GM19328 (cell line): Measurements from ENCODE around the gene A1BG.
"Not testable (repeated sequence)": the region's sequence is repeated elsewhere in the genome, so short reads cannot be mapped to it uniquely, and the experiment has no call there.

Source experiments
- ATAC-seq: cut with Tn5 transposase; IDR thresholded peaks from one replicate; pipeline ENCODE4 v1.9.1; 2021; ENCODE audit warnings: mild to moderate bottlenecking, moderate library complexity; ENCODE audit not compliant: unreplicated experiment

The A1BG gene

DNA sequence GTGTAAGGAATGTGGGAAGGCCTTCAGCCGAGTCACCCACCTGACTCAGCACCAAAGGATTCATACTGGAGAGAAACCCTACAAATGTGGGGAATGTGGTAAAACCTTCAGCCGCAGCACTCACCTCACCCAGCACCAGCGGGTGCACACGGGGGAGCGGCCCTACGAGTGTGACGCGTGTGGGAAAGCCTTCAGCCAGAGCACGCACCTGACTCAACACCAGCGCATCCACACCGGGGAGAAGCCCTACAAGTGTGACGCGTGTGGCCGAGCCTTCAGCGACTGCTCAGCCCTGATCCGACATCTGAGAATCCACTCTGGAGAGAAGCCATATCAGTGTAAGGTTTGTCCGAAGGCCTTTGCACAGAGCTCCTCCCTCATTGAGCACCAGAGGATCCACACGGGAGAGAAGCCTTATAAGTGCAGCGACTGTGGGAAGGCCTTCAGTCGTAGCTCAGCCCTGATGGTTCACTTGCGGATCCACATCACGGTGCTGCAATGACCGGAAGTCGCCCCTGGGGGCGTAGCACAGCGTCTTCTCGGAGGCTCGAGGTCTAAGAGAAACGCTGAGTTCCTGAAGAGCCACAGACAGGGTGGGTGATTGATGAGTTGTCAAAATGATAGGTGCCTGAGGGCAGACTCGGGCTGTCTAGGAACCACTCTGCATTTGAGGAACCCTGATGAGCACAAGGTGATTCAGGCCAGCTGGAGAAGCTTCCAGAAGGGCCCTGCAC, 14.3 kb downstream of the A1BG start:
- no peak for ATAC-seq

DNA sequence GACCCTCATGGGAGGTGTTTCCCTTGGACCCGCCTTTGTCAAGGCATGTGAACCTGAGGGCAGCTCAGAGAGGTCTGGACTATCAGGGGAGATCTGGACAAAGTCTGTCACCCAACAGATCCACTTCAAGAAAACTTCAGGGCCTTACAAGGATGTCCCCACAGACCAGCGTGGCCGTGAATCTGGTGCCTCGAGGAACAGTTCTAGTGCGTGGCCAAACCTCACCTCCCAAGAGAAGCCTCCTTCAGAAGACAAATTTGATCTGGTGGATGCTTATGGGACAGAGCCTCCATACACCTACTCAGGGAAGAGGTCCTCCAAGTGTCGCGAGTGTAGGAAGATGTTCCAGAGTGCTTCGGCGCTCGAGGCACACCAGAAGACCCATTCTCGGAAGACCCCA, 15.0 kb downstream of the A1BG start:
- no peak for ATAC-seq

DNA sequence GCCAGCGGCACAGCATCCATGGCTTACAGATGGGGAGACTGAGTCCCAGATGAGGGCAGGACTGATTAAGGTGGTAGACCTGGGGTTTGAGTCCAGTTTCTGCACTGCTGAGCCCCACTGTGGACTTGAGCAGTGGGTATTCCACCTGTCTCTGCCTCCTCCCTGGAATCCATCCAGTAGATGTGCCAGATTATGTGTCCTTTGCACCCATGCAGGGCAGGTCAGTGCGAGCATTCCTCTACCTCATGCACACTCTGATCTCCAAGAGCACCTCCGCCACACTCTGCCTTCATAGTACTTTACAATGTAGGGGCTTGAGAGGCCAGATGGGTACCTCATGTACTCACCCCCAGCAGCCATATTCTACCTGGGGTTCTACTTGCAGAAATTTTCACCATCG, 16.5 kb downstream of the A1BG start:
- no peak for ATAC-seq

DNA sequence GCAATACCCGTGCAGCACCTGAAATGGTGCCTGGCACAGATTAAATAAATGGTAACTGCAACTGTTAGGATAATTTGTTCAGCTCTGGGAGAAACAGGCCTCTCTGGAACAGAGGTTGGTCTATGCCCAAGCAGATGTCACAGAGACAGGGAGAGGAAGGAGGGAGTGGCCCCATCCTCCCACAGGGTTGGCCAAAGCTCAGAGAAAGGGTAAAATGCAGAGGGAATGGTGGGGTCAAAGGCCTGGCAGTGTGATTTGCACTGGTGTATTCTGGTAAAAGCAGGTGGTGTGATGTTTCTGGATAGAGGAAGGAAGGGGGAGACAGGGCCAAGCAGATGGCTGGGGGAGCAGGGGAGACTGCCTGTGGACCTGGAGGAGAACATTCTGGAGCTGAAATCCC, 17.1 kb downstream of the A1BG start:
- no peak for ATAC-seq

DNA sequence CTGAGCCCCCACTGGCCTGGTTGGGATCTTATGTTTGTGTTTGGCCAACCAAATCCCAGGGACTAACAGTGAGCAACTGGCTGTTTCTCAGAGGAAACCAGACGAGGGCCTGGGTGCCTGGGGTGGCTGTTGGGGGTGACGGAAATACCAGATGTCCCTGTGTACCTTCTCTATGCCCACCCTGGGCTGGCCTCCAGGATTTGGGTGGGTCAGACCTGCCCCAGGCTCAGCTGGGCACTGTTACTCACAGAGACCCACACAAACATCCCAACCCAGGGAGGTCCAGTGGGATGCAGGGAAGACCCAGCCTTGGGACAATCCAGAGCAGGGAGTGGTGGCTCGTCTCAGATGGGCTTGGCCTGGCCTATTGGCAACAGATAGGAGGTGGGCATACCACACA, 17.7 kb downstream of the A1BG start:
- no peak for ATAC-seq

DNA sequence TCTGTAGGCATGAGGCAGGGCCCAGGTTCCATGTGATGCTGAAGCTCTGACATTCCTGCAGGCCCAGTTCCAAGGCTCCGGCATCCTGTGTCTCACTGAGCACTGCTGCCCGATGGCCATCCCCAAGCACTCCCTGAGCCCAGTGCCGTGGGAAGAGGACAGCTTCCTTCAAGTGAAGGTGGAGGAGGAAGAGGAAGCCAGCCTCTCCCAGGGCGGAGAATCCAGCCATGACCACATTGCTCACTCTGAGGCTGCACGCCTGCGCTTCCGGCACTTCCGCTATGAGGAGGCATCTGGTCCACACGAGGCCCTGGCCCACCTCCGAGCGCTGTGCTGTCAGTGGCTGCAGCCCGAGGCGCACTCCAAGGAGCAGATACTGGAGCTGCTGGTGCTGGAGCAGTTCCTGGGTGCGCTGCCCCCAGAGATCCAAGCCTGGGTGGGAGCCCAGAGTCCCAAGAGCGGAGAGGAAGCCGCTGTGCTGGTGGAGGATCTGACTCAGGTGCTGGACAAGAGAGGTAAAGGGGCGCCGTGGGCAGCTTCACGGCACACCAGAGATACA, 18.5 kb downstream of the A1BG start:
- no peak for ATAC-seq

DNA sequence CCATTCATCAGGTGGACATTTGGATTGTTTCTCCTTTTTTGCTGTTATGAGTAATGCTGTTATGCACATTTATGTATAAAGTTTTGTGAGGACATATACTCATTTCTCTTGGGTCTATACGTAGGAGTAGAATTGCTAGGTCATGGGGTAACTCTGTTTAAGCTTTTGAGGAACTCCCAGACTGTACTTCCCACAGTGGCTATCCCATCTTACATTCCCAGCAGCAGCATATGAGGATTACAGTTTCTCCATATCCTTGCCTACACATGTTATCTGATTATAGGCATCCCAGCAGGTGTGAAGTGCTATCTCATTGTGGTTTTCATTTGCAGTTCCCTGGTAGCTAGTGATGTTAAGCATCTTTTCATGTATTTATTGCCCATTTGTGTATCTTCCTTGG, 20.6 kb downstream of the A1BG start:
- ATAC-seq, result no peak

DNA sequence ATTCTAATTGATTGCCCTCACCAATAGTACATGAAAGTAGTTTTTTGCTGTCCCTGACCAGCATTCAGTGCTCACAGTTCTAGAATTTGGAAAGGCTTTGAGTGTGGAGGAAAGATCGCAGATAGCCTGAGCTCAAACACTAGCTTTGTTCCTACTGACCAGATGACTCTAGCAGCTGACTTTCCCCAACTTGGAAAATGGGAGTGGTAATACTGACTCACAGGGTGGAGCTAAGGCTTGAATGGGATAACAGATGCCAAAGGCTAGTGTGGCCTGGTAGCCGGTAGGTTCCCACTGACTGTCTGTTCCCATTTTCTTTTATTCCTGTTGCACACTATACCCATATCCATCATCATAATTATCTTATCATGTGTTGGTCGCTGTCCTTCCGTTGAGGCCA, 22.8 kb downstream of the A1BG start:
- ATAC-seq, result no peak

DNA sequence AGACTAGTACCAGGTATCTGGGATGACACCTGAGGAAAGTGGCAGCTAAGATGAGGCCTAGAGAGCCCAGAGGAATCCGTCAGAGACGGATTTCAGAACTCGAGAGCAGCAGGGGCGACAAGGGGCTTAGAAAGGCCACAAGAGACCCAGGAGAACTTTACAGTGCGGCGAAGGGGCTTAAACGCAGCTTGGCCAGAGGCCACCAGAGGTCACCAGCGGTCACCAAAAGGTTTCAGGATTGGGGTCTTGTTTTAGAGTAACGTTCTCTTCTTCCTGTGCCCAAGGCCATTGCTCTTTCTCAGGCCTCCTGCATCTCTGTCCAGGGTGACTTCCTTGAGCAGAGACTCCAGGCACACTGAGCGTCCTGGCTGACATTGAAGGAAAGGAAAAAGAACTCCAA, 24.3 kb downstream of the A1BG start:
- ATAC-seq, result no peak

DNA sequence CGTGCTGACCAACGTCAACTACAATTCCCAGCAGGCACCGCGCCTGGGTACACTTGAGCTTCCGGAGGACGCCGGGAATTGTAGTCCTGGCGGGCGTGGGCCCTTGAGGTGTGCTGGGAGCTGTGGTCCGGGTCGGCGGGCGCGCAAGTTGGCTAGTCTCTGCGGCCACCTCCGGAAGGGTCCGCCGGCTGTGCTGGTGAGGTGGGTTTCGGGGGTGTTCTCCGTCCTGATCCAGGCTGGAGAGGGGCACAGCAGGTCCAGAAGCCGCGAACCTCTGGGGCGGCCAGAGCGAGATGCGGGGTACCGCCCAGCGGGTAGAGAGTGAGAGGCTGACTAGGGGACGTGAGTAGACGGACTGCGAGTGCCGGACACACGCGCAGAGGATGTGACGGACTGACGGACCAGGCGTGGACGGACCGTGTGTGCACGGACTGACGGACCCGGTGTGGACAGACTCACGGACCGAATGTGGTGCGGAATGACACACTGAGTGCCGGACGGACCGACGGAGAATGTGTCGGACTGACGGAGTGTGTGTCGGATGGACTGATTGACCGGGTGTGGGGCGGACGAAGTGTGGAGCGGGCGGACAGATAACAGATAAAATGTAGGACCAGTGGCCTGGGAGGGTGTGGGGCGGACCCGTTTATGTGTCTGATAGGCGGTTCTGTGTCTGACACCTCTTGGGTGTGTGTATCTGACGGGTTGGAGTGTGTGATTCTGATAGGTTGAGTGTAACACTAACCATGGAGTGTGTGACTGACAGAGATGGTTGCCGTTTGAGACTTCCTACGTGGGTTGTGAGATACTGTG, 26.2 kb downstream of the A1BG start, which contains the start of gene ZSCAN22:
TSS of gene ZSCAN22 (plus strand) at position 81 of the 813 bp plus-strand sequence. CDS start 7,809 bp downstream, outside the sequence.
- ATAC-seq, result peak; percentile 73

DNA sequence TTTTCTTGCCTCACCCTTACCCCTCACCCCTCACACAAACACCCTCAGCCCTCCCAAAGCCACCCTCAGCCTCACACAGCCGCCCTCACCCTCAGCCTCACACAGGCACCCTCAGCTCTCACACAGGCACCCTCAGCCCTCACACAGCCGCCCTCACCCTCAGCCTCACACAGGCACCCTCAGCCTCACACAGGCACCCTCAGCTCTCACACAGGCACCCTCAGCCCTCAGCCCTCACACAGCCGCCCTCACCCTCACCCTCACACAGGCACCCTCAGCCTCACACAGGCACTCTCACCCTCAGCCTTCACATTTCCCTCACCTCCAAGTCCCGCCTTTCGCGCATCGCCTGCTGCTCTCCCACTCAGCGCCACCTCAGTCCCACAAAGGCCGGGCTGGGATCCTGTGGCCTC, 26.8 kb downstream of the A1BG start:
- no peak for ATAC-seq

DNA sequence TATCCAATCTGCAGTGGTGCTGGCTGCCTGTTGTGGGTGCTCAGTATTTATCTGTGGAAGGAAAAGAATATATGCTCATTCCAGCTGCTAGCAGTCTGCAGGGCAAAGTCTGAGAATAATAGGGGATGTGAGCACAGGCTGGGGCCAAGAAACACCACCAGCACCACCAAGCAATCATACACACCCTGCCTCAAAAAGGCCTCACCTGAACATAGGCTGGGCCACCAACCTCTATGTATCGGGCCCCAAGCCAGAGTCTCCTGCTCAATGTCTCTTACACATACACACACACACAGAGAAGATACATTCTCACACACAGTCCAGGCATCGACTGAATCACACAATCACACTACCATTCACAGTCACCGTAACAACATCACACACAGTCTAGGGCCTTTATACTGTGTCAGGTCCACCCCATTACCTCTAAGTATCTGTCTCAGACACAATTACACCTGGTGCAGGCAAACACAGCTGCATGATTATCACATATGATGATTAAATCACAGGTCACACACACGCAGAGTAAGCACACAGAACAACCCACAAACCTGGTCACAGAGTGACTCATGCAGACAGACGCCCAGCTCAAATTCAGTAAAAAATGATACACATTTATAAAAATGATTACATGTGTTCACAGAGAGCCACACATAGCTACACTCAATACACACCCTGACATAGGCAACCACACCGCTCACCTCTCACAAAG, 27.8 kb downstream of the A1BG start:
- no peak for ATAC-seq

DNA sequence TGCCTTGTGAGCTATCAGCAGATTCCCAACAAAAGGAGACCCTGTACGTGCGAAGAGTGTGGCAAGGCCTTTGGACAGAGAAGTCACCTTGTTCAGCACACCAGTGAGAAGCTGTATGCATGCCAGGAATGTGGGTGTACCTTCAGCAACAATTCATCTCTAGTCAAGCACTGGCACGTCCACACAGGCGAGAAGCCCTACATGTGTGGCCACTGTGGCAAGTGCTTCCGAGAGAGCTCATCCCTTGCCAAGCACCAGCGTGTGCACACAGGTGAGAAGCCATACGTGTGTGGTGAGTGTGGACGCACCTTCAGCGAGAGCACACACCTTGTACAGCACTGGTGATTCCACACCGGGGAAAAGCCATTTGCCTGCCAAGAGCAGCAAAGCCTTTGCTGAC, 34.1 kb downstream of the A1BG start:
- no peak for ATAC-seq

DNA sequence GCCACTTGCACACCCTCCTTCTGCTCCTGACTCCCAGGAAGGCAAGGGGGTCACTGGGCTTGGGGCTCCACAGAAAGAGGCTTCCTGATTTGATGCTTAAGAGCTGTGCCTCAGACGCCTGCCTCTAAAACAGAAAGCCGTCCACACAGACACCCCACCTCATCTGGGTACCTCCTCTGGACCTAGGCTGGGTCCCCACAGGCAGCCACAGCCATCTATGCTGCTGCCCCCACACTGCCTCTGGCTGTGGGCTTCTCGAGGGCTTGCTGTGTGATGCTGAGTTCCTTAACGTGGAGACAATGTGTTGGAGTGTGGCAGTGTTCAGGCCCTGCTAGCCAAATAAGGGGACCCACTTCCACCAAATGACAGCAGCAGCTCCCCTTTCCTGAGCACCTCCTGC, 35.0 kb downstream of the A1BG start:
- no peak for ATAC-seq

DNA sequence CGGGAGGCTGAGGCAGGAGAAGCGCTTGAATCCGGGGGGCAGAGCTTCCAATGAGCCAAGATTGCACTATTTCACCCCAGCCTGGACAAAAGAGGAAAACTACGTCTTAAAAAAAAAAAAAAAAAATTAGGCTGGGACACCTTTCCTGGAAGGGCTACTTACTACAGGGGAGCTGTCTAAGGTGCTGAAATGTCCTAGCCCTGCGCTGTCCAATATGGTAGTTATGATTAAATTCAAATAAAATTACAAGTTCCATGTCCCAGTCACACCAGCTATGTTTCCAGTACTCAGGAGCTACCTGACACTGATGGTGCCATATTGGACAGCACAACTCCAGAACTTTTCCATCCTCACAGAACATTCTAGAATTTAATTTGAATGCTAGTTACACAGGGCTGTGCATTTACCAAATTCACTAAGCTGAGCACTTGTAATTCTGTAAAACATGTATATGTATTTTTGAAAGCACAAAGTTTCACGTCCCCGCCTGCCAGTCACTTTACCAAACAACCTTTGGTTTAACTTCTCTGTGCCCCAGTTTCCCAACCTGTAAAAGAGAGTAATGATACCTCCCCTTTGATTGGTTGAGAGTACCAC, 35.7 kb downstream of the A1BG start:
- no peak for ATAC-seq

DNA sequence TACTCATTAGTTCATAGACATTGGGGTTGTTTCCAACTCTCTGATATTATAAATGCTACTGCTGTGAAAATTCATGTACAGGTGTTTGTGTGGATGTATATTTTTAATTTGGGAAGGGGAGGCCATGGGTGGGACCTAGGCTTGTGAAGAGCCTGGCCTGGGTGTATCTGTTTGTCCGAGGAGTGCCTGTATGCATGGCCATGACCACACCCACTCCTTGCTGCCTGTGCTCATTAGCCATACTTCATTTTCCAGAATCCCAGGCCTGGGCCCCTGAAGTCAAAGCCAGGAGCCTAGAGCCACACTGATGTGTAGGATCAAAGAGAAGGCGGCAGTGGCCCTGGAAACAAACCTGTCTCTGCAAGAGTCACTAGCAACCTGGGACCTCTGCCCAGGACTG, 37.7 kb downstream of the A1BG start:
- ATAC-seq, result no peak

DNA sequence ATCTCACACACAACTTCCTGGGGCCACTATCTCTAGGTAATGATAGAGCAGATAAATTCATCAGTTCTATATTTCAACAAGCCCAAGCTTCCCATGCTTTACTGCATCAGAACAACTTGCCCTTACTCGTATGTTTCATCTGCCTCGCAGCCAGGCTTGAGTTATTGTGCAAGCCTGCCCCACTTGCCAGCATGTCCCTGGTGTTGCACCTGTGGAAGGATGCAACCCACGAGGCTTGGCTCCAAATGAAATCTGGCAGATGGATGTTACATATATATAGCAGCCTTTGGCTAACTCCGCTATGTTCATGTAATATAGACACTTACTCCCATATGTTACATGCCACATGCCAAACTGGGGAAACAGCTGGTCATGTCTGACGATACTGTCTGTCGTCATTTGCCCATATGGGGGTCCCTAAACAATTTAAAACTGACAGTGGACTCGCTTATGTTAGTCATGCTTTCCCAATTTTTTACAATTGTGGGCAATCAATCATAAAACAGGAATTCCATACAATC, 41.9 kb downstream of the A1BG start:
- ATAC-seq, result no peak

DNA sequence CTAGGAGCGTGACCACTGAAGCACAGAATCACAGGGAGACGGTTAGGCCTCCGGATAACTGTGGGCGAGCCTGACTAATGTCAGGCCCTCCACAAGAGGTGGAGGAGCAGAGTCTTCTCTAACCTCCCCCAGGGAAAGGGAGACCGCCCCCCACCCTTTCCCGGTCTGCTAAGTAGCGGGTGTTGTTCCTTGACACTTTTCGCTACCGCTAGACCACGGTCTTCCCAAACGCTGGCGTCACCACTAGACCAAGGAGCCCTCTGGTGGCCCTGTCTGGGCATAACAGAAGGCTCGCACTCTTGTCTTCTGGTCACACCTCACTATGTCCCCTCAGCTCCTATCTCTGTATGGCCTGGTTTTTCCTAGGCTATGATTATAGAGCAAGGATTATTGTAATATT, 42.6 kb downstream of the A1BG start:
- ATAC-seq, result not testable (repeated sequence)

DNA sequence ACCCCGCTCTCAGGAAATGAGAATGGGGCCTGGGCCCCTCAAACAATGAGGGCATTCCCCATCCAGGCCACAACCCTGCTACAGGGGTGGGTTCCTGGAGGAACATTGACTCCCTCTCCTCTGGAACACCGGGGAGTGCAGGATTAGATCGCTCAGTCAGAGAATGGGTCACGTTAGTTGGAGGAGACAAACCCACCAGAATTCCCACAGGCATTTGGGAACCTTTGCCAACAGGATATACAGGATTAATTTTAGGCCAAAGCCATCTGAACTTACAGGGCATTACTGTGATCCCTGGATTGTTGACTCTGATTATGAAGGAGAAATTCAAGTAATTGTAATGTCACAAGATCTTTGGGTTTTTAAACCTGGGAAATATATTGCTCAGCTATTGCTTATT, 45.6 kb downstream of the A1BG start:
- no peak for ATAC-seq

DNA sequence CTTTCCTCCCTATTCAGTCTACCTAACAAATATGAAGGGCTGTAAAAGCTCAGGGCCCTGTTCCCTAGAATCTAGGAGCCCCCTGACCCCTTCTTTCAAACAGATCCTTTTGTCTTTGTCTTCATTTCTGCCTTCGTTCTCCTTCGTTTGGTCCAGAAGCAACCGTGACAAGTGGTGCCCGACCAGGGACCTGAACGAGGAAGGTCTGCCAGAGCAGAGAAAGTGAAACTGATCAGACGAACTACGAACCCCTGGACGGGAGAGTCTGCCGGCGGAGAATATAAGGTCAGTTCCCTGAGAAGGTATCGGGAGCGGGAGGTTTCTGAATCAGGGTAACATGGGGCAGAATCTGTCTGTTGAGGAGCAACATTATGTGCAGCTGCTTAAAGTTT, 47.4 kb downstream of the A1BG start:
- ATAC-seq, result no peak
